Endothelial cell of umbilical vein (primary cell): ENCODE measurements around the gene RBSN.

Experiments
- EZH2 ChIP-seq: IDR thresholded peaks from 2 replicates; pipeline ENCODE4 v1.6.1; 2012; ENCODE audit warnings: borderline replicate concordance, low read depth, mild to moderate bottlenecking, moderate library complexity, low read length, inconsistent platforms; ENCODE audit not compliant: severe bottlenecking
- FOS ChIP-seq: IDR thresholded peaks from 2 replicates; pipeline ENCODE4 v1.6.1; 2011; ENCODE audit warnings: mild to moderate bottlenecking, low read length, moderate library complexity, borderline replicate concordance; ENCODE audit not compliant: insufficient read depth
- GATA2 ChIP-seq: IDR thresholded peaks from 2 replicates; pipeline ENCODE4 v1.7.0; 2011; ENCODE audit warnings: low read depth, mild to moderate bottlenecking, moderate library complexity, mixed read lengths, low read length; ENCODE audit not compliant: insufficient read length, insufficient read depth
- JUN ChIP-seq: IDR thresholded peaks from 2 replicates; pipeline ENCODE4 v1.6.1; 2011; ENCODE audit warnings: borderline replicate concordance, low read depth; ENCODE audit not compliant: insufficient read length, insufficient read depth
- MYC ChIP-seq: IDR thresholded peaks from one replicate; pipeline ENCODE4 v1.6.1; 2011; ENCODE audit warnings: mild to moderate bottlenecking, low read depth, low read length
- POLR2A ChIP-seq: IDR thresholded peaks from 2 replicates; pipeline ENCODE4 v1.6.1; 2012; ENCODE audit warnings: low read depth, mild to moderate bottlenecking, control low read depth, low read length
- POLR2AphosphoS5 ChIP-seq: IDR thresholded peaks from 2 replicates; pipeline ENCODE4 v1.6.1; 2012; ENCODE audit warnings: low read depth, mild to moderate bottlenecking, control low read depth, low read length, moderate library complexity; ENCODE audit not compliant: insufficient read depth
- TF ChIP-seq, protein P1 (sequence below), 2 donors: IDR thresholded peaks; 1 replicate in 1 of 2; 2 replicates in 1 of 2; pipeline ENCODE4 v1.5.1; 2011; ENCODE audit warnings: low read length in 2 of 2, mild to moderate bottlenecking in 2 of 2, moderate library complexity in 2 of 2, control low read depth in 1 of 2, inconsistent platforms in 1 of 2, low read depth in 1 of 2; ENCODE audit not compliant: insufficient read depth in 1 of 2; ENCODE audit errors: extremely low read depth in 1 of 2
- TF ChIP-seq, protein P2 (sequence below): IDR thresholded peaks from 2 replicates; pipeline ENCODE4 v1.6.1; 2011; ENCODE audit not compliant: insufficient read depth, insufficient read length

DNA sequence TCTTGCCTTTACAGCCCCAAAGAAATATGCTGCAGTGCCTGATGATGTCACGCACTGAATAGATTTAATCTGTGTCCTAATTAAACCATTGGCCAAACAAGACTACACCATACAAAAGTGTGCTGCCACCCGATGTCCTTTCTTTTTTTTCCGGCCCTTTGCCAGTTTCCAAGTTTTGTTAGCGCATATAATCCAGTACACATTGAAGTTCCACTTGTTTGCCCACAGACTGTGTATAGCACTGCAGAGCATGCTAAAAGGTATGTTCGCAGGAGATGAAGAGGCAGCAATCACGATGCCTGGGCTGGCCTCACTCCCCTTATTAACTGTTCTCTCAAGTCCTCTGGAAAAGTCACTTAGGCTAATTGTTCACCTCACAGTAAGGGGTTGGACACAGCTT is 60.6 kb downstream of the RBSN start:
- TF ChIP-seq, protein P1, sequence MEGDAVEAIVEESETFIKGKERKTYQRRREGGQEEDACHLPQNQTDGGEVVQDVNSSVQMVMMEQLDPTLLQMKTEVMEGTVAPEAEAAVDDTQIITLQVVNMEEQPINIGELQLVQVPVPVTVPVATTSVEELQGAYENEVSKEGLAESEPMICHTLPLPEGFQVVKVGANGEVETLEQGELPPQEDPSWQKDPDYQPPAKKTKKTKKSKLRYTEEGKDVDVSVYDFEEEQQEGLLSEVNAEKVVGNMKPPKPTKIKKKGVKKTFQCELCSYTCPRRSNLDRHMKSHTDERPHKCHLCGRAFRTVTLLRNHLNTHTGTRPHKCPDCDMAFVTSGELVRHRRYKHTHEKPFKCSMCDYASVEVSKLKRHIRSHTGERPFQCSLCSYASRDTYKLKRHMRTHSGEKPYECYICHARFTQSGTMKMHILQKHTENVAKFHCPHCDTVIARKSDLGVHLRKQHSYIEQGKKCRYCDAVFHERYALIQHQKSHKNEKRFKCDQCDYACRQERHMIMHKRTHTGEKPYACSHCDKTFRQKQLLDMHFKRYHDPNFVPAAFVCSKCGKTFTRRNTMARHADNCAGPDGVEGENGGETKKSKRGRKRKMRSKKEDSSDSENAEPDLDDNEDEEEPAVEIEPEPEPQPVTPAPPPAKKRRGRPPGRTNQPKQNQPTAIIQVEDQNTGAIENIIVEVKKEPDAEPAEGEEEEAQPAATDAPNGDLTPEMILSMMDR (IDR thresholded peaks at IDR 0.05; ENCODE audit: extremely low read depth in 1 of 2, insufficient read depth in 1 of 2, low read depth in 1 of 2, low read length in 2 of 2): no peak
- TF ChIP-seq, protein P2, sequence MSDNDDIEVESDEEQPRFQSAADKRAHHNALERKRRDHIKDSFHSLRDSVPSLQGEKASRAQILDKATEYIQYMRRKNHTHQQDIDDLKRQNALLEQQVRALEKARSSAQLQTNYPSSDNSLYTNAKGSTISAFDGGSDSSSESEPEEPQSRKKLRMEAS: no peak
- TF ChIP-seq POLR2A: no peak
- TF ChIP-seq MYC: no peak
- no peak for TF ChIP-seq POLR2AphosphoS5
- TF ChIP-seq EZH2: no peak
- no peak for TF ChIP-seq GATA2
- TF ChIP-seq JUN: no peak
- no peak for TF ChIP-seq FOS
